Fibroblast of lung (primary cell): ENCODE results near the gene TAF11L2.

ENCODE experiments used
- EZH2 ChIP-seq: IDR thresholded peaks from 2 replicates; pipeline ENCODE4 v1.5.1; 2012; ENCODE audit warnings: low read length, control low read depth, mild to moderate bottlenecking; ENCODE audit errors: missing control alignments
- TF ChIP-seq, protein P1 (sequence below), 2 donors: IDR thresholded peaks in 1 of 2; conservative IDR thresholded peaks in 1 of 2; 1 replicate in 1 of 2; 2 replicates in 1 of 2; pipeline ENCODE4 v1.5.1; 2011 to 2012; ENCODE audit warnings: low read length in 2 of 2, control low read depth in 1 of 2, inconsistent platforms in 1 of 2, low read depth in 1 of 2, mild to moderate bottlenecking in 1 of 2

DNA sequence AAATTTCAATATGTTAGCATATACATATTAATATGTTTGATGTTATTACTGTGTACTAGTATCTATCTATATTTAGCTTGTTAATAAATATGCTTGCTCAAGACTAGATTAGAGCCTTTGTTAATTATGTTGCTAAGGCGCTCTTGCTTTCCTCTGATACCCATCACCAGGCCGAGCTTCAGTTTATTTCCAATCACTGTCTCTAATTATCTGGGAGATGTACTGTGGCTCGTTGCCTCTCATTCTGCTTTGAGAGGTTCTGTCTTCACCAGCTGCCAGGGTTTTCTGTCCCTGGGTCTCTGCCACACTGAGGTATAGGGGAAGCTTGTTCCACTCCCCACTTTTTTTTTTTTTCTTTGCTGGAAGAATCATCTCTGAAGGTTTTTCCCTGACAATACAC is 21.0 kb upstream of the TAF11L2 start:
- TF ChIP-seq, protein P1, sequence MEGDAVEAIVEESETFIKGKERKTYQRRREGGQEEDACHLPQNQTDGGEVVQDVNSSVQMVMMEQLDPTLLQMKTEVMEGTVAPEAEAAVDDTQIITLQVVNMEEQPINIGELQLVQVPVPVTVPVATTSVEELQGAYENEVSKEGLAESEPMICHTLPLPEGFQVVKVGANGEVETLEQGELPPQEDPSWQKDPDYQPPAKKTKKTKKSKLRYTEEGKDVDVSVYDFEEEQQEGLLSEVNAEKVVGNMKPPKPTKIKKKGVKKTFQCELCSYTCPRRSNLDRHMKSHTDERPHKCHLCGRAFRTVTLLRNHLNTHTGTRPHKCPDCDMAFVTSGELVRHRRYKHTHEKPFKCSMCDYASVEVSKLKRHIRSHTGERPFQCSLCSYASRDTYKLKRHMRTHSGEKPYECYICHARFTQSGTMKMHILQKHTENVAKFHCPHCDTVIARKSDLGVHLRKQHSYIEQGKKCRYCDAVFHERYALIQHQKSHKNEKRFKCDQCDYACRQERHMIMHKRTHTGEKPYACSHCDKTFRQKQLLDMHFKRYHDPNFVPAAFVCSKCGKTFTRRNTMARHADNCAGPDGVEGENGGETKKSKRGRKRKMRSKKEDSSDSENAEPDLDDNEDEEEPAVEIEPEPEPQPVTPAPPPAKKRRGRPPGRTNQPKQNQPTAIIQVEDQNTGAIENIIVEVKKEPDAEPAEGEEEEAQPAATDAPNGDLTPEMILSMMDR (conservative IDR thresholded peaks at IDR 0.05 in 1 of 2, IDR thresholded peaks at IDR 0.05 in 1 of 2; ENCODE audit: low read depth in 1 of 2, low read length in 2 of 2), result no peak
- TF ChIP-seq EZH2, result no peak
